DOHH2 (cell line): ENCODE results near the gene TCEA2.
"Not testable (repeated sequence)": the region's sequence is repeated elsewhere in the genome, so short reads cannot be mapped to it uniquely, and the experiment has no call there.

Experiments
- H3F3A ChIP-seq: fragments of 200-600 bp; sonication (generic), shearing (Covaris generic); 2 replicates; pipeline ENCODE4 v1.6.0; 2016; ENCODE audit warnings: antibody characterized with exemption, mild to moderate bottlenecking; ENCODE audit not compliant: control insufficient read depth, insufficient read depth
- H3K27ac ChIP-seq: fragments of 200-600 bp; sonication (generic); 2 replicates; pipeline ENCODE4 v1.5.1; 2014; ENCODE audit warnings: low read depth, mild to moderate bottlenecking, low read length, moderate library complexity
- H3K27me3 ChIP-seq: fragments of 200-600 bp; sonication (generic); 2 replicates; pipeline ENCODE4 v1.6.1; 2014; ENCODE audit warnings: mild to moderate bottlenecking, low read length, mixed read lengths; ENCODE audit not compliant: control insufficient read depth
- H3K36me3 ChIP-seq: fragments of 200-600 bp; sonication (generic); 2 replicates; pipeline ENCODE4 v1.6.1; 2014; ENCODE audit warnings: mild to moderate bottlenecking, low read length, moderate library complexity, mixed read lengths; ENCODE audit not compliant: control insufficient read depth
- H3K4me1 ChIP-seq: fragments of 200-600 bp; sonication (generic); 2 replicates; pipeline ENCODE4 v1.6.1; 2014; ENCODE audit warnings: mild to moderate bottlenecking, low read length, mixed read lengths; ENCODE audit not compliant: control insufficient read depth
- H3K4me2 ChIP-seq: fragments of 200-600 bp; sonication (generic); 2 replicates; pipeline ENCODE4 v1.6.0; 2014; ENCODE audit warnings: mild to moderate bottlenecking, low read length, moderate library complexity
- H3K4me3 ChIP-seq: fragments of 200-600 bp; sonication (generic); 2 replicates; pipeline ENCODE4 v1.5.1; 2014; ENCODE audit warnings: mild to moderate bottlenecking, low read length, mixed read lengths
- H3K79me2 ChIP-seq: fragments of 200-600 bp; sonication (generic); 2 replicates; pipeline ENCODE4 v1.6.1; 2014; ENCODE audit warnings: mild to moderate bottlenecking, low read length, mixed read lengths; ENCODE audit not compliant: control insufficient read depth
- H3K9me2 ChIP-seq: fragments of 200-600 bp; sonication (generic); replicated peaks from 2 replicates; pipeline ENCODE4 v1.6.1; 2014; ENCODE audit warnings: mild to moderate bottlenecking, low read length, mixed read lengths; ENCODE audit not compliant: control insufficient read depth
- H3K9me3 ChIP-seq: fragments of 200-600 bp; sonication (generic); 2 replicates; pipeline ENCODE4 v1.6.1; 2014; ENCODE audit warnings: antibody characterized with exemption, low read length, mixed read lengths; ENCODE audit not compliant: control insufficient read depth, insufficient read depth
- H4K20me1 ChIP-seq: fragments of 200-600 bp; sonication (generic); 2 replicates; pipeline ENCODE4 v1.6.0; 2014; ENCODE audit warnings: low read depth, mild to moderate bottlenecking, antibody characterized with exemption, low read length, moderate library complexity; ENCODE audit not compliant: control insufficient read depth, insufficient read depth
- EZH2phosphoT487 ChIP-seq: fragments of 200-600 bp; sonication (generic); IDR thresholded peaks from 2 replicates; pipeline ENCODE4 v1.6.1; 2017; ENCODE audit warnings: borderline replicate concordance, mild to moderate bottlenecking, antibody characterized with exemption, low read length, moderate library complexity, mixed read lengths
- TF ChIP-seq, protein P1 (sequence below): fragments of 200-600 bp; sonication (generic); IDR thresholded peaks from one replicate; pipeline ENCODE4 v1.5.1; 2014; ENCODE audit warnings: antibody characterized with exemption, mild to moderate bottlenecking, low read depth, low read length; ENCODE audit not compliant: poor library complexity, severe bottlenecking

The TCEA2 gene

DNA sequence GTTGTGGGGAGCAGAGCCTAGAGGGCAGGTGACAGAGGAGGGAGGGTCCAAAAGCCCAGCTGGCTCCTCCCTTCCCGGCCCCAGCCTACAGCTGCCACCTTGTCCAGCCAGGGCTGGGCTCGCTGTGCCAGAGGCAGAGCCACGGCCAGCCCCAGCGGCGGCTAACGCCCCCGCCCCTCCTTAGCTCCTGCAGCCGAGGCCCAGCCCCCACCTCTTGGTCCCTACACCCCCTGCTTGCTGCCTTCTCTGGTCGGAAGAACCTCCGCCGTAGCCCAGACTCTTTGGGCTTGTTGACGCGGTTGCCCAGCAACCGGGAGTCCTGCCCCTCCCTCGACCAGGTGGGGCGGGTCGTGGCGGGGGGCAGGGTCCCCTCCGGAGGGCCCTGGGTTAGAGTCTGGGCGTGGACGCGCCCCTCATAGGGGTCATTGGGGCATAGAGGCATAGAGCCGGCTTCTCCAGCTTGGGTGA is 21.7 kb downstream of the TCEA2 start:
- no peak overlapping the region for H3K27ac ChIP-seq
- H3K4me3 ChIP-seq, result no peak overlapping the region
- H3K27me3 ChIP-seq, result peaks cover 30% of the 10 kb centered on the region
- TF ChIP-seq, protein P1, sequence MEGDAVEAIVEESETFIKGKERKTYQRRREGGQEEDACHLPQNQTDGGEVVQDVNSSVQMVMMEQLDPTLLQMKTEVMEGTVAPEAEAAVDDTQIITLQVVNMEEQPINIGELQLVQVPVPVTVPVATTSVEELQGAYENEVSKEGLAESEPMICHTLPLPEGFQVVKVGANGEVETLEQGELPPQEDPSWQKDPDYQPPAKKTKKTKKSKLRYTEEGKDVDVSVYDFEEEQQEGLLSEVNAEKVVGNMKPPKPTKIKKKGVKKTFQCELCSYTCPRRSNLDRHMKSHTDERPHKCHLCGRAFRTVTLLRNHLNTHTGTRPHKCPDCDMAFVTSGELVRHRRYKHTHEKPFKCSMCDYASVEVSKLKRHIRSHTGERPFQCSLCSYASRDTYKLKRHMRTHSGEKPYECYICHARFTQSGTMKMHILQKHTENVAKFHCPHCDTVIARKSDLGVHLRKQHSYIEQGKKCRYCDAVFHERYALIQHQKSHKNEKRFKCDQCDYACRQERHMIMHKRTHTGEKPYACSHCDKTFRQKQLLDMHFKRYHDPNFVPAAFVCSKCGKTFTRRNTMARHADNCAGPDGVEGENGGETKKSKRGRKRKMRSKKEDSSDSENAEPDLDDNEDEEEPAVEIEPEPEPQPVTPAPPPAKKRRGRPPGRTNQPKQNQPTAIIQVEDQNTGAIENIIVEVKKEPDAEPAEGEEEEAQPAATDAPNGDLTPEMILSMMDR, result no peak
- no peak for TF ChIP-seq EZH2phosphoT487
- no peaks in the 10 kb centered on the region for H3K9me2 ChIP-seq
- no peaks in the 10 kb centered on the region for H3K36me3 ChIP-seq
- no peak overlapping the region for H3K4me2 ChIP-seq
- H3K4me1 ChIP-seq, result peaks cover 31% of the 10 kb centered on the region
- peaks cover 7% of the 10 kb centered on the region; the same call in 1 of the 2 replicates for H3K9me3 ChIP-seq
- no peaks in the 10 kb centered on the region for H4K20me1 ChIP-seq
- no peaks in the 10 kb centered on the region for H3K79me2 ChIP-seq
- peaks cover 10% of the 10 kb centered on the region; the same call in 1 of the 2 replicates for H3F3A ChIP-seq

DNA sequence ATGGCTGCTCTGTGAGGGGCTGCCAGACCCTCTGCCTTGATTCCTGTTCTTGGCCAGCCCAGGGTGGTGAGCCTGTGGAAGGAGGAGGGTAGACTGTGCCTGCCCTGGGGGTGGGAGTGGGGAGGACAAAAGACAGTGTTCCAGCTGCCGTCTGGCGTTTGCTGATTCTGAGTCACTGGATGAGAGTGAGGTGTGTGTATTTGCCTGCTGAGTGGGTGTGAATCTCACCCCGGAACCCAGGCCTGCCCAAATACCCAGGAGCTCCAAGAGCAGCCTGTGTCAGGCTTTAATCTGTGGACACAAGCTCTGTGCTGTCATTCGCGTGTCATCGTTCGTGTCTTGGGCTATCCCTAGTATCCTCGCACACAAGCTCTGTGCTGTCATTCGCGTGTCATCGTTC is 23.8 kb downstream of the TCEA2 start:
- TF ChIP-seq, protein P1, result no peak
- TF ChIP-seq EZH2phosphoT487, result no peak
- Histone ChIP-seq H3K4me2 (no peak overlapping the region), H3K9me2 (no peaks in the 10 kb centered on the region), H4K20me1 (no peaks in the 10 kb centered on the region), H3K9me3 (peaks cover 7% of the 10 kb centered on the region; the same call in 1 of the 2 replicates), H3K4me3 (no peak overlapping the region), H3K27me3 (peaks cover 30% of the 10 kb centered on the region), H3K4me1 (peaks cover 18% of the 10 kb centered on the region), H3K36me3 (no peaks in the 10 kb centered on the region), H3K79me2 (no peaks in the 10 kb centered on the region), H3K27ac (no peak overlapping the region), H3F3A (peaks cover 3% of the 10 kb centered on the region; the same call in 1 of the 2 replicates)

DNA sequence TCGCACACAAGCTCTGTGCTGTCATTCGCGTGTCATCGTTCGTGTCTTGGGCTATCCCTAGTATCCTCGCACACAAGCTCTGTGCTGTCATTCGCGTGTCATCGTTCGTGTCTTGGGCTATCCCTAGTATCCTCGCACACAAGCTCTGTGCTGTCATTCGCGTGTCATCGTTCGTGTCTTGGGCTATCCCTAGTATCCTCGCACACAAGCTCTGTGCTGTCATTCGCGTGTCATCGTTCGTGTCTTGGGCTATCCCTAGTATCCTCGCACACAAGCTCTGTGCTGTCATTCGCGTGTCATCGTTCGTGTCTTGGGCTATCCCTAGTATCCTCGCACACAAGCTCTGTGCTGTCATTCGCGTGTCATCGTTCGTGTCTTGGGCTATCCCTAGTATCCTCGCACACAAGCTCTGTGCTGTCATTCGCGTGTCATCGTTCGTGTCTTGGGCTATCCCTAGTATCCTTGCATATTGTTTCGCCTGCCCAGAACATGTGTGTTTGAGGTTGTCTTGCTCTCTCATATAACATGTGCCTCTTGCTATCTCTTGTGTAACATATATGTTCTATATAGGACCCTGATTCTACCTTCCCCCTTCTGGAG is 24.3 kb downstream of the TCEA2 start:
- H3K4me3 ChIP-seq, H3K27ac ChIP-seq, H3K36me3 ChIP-seq, H3K4me2 ChIP-seq, H3K9me2 ChIP-seq, H3K9me3 ChIP-seq, H3K79me2 ChIP-seq, H4K20me1 ChIP-seq, H3F3A ChIP-seq: not testable (repeated sequence)
- H3K4me1 ChIP-seq, result peaks cover 13% of the 10 kb centered on the region
- peaks cover 26% of the 10 kb centered on the region for H3K27me3 ChIP-seq

DNA sequence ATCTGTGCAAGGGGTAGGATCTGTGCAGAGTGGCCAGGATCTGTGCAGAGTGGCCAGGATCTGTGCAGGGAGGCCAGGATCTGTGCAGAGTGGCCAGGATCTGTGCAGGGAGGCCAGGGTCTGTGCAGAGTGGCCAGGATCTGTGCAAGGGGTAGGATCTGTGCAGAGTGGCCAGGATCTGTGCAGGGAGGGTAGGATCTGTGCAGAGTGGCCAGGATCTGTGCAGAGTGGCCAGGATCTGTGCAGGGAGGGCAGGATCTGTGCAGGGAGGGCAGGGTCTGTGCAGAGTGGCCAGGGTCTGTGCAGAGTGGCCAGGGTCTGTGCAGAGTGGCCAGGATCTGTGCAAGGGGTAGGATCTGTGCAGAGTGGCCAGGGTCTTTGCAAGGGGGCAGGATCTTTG is 25.6 kb downstream of the TCEA2 start:
- not testable (repeated sequence) for H3K79me2 ChIP-seq, H3K4me2 ChIP-seq, H3F3A ChIP-seq, H3K9me2 ChIP-seq, H3K36me3 ChIP-seq, H4K20me1 ChIP-seq, H3K4me1 ChIP-seq, H3K4me3 ChIP-seq, H3K27ac ChIP-seq, H3K9me3 ChIP-seq
- H3K27me3 ChIP-seq, result peaks cover 20% of the 10 kb centered on the region
